Measurements from ENCODE around the gene ECD. TPM values are rescaled to one million over a fixed set of nuclear protein-coding genes. Genes with fewer than 3 reads are reported as not detected.

Gene ECD
- total and polyA plus RNA-seq, 2 of the 4 experiments (the other 2 are of a cell fraction): 22.1 to 32.8 TPM

DNA sequence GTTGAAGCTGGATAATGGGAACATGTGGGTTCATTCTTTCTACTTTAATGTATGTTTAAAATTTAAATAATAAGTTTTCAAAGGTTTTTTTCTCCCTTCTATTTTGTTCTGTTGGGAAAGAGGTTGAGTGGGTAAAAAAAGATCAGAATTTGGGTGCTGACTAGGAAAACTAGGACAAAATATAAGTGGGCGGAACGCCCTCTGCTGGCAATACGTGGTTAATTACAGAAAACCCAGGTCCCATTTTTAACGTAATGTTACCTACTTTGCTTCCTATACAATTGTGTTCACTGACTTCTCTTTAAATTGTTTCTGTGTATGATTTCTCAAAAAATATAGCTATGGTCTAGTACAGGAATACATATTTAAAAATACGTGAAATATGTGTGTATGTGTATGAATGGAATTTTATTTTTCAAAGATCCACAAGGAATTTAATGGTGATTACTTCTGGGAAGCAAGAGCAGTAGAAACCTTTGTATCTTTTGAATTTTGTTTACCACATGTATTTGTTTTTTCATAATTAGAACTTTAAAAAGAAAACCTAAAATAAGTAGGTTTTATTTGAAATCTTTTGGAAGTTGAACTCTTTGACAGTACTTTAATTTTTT is 8.7 kb downstream of the ECD start:
- TF ChIP-seq SMC3 (IDR thresholded peaks at IDR 0.05; ENCODE audit: low read depth, low read length) (peak; percentile 54), CHD1 (IDR thresholded peaks at IDR 0.05; ENCODE audit: low read depth, low read length) (no peak), RAD21 (IDR thresholded peaks at IDR 0.05; ENCODE audit: low read length) (peak; percentile 63), RCOR1 (IDR thresholded peaks at IDR 0.05; ENCODE audit: insufficient replicate concordance, low read length) (no peak)
- TF ChIP-seq, protein P1, sequence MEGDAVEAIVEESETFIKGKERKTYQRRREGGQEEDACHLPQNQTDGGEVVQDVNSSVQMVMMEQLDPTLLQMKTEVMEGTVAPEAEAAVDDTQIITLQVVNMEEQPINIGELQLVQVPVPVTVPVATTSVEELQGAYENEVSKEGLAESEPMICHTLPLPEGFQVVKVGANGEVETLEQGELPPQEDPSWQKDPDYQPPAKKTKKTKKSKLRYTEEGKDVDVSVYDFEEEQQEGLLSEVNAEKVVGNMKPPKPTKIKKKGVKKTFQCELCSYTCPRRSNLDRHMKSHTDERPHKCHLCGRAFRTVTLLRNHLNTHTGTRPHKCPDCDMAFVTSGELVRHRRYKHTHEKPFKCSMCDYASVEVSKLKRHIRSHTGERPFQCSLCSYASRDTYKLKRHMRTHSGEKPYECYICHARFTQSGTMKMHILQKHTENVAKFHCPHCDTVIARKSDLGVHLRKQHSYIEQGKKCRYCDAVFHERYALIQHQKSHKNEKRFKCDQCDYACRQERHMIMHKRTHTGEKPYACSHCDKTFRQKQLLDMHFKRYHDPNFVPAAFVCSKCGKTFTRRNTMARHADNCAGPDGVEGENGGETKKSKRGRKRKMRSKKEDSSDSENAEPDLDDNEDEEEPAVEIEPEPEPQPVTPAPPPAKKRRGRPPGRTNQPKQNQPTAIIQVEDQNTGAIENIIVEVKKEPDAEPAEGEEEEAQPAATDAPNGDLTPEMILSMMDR (conservative IDR thresholded peaks at IDR 0.05; ENCODE audit: low read depth, low read length): peak; percentile 76
- POLR2A ChIA-PET (ENCODE audit: unreplicated experiment): no interaction called here

More for the DNA sequence above, 8.7 kb downstream of the ECD start:
- Histone ChIP-seq H3K9ac (ENCODE audit: low read depth, low read length) (no peak overlapping the region), H3K4me2 (ENCODE audit: low read depth, low read length) (no peak overlapping the region), H4K20me1 (ENCODE audit: insufficient read depth, low read length) (peaks cover 10% of the 10 kb centered on the region; the same call in 1 of the 2 replicates), H2BK20ac (ENCODE audit: low read depth, low read length) (no peak overlapping the region), H3K4me3 (ENCODE audit: insufficient read depth, low read depth, low read length) (no peak overlapping the region), H3K14ac (replicated peaks; ENCODE audit: low read depth, low read length) (no peak overlapping the region), H2BK5ac (ENCODE audit: low read depth, low read length, poor library complexity, severe bottlenecking) (no peak overlapping the region), H3K27ac (ENCODE audit: insufficient read depth, low read length) (no peak overlapping the region), H4K5ac (ENCODE audit: low read depth, low read length) (no peak overlapping the region), H3K27me3 (ENCODE audit: control insufficient read depth, insufficient read depth, low read length) (no peaks in the 10 kb centered on the region), H4K8ac (ENCODE audit: low read depth in 2 of 2, low read length in 2 of 2) (no peak overlapping the region), H4K91ac (ENCODE audit: insufficient read depth, low read depth, low read length) (no peak overlapping the region), H3K4ac (ENCODE audit: low read depth, low read length) (no peak overlapping the region), H2BK15ac (ENCODE audit: low read depth, low read length) (no peak overlapping the region), H3K36me3 (ENCODE audit: control insufficient read depth, insufficient read depth, low read length) (peaks cover 21% of the 10 kb centered on the region), H3K79me1 (ENCODE audit: low read depth in 1 of 2, low read length in 2 of 2) (peaks cover 18 to 25% of the 10 kb centered on the region in 2 experiments), H2AK9ac (replicated peaks; ENCODE audit: low read depth, low read length, poor library complexity) (no peak overlapping the region), H3K23ac (ENCODE audit: low read depth, low read length) (no peak overlapping the region), H2BK120ac (ENCODE audit: low read depth, low read length) (no peak overlapping the region), H2AFZ (replicated peaks; ENCODE audit: low read length, poor library complexity) (no peak overlapping the region), H3K9me1 (ENCODE audit: insufficient read depth, low read length) (no peaks in the 10 kb centered on the region), H3K18ac (ENCODE audit: low read depth, low read length) (no peak overlapping the region), H3K9me3 (ENCODE audit: control insufficient read depth, insufficient read depth, low read length) (no peaks in the 10 kb centered on the region), H2AK5ac (ENCODE audit: low read depth, low read length) (no peak overlapping the region), H3K4me1 (ENCODE audit: control insufficient read depth, insufficient read depth, low read length) (no peaks in the 10 kb centered on the region), H3K56ac (ENCODE audit: extremely low read depth, insufficient read depth, low read length) (no peak overlapping the region)
- BruUV-seq (replicated peaks): no TSS peak
- in situ Hi-C loops (cut with MboI; ENCODE audit: low sequenced_read_pairs) (no loop called here), dilution Hi-C loops (cut with HindIII; ENCODE audit: low sequenced_read_pairs, unreplicated experiment) (no loop called here), intact Hi-C loops (cut with micrococcal nuclease) (loop anchor here (1.0 to 5.0 kb wide), 2 partner anchors 47 to 63 kb away; partner anchors contain the start of genes NUDT13 and P4HA1)
- DNase-seq: peak; percentile 55
- CTCF ChIA-PET: interaction anchor here (0.6 to 1.5 kb wide), 6 partner anchors 9 to 272 kb away, joined by 3 to 11 read pairs (median 3); partner anchors contain the start of genes ECD, FAM149B1 and NUDT13
- WGBS, 2 experiments (ENCODE audit: extremely low coverage in 2 of 2, insufficient read length in 1 of 2): no CpG with 5 or more reads among the region's 5 CpGs
- peak; percentile 80 for ATAC-seq (ENCODE audit: low read depth)
